D721Med (cell line): ENCODE data around the gene MDGA2.

Experiments used
- DNase-seq: peaks from one replicate; pipeline ENCODE4 v3.0.0; 2011; ENCODE audit warnings: low spot score; ENCODE audit not compliant: insufficient read length
- FAIRE-seq: peaks from 2 replicates; lab custom pipeline; 2011; peaks lifted over from hg19 to GRCh38; lab: Jason Lieb, UNC
- TF ChIP-seq, protein P1 (sequence below): IDR thresholded peaks from 2 replicates; pipeline ENCODE4 v1.5.1; 2012; ENCODE audit warnings: mild to moderate bottlenecking, control low read depth; ENCODE audit not compliant: insufficient read depth; ENCODE audit errors: missing control alignments

The MDGA2 gene

GRCh38 chr14:47102472-47102871 lies 572.9 kb downstream of the MDGA2 start:
- TF ChIP-seq, protein P1, sequence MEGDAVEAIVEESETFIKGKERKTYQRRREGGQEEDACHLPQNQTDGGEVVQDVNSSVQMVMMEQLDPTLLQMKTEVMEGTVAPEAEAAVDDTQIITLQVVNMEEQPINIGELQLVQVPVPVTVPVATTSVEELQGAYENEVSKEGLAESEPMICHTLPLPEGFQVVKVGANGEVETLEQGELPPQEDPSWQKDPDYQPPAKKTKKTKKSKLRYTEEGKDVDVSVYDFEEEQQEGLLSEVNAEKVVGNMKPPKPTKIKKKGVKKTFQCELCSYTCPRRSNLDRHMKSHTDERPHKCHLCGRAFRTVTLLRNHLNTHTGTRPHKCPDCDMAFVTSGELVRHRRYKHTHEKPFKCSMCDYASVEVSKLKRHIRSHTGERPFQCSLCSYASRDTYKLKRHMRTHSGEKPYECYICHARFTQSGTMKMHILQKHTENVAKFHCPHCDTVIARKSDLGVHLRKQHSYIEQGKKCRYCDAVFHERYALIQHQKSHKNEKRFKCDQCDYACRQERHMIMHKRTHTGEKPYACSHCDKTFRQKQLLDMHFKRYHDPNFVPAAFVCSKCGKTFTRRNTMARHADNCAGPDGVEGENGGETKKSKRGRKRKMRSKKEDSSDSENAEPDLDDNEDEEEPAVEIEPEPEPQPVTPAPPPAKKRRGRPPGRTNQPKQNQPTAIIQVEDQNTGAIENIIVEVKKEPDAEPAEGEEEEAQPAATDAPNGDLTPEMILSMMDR, result no peak
- no peak for FAIRE-seq
- DNase-seq, result no peak

DNA sequence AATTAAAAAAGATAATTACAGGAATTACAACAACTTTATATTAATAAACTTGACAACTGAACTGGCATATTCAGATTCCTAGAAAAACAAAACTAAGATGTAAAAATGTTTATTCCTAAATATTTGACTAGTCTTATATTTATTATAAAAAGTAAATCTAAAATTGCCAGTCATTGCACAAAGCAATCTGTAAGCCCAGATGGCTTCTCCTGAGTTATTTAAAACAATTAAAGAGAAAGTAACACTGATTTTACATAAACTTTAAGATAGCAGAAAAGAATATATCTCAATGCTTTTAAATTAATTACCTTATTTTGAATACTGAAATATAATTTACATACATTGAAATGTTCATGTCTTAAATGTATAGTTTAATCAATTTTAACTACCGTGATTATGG lies 589.7 kb downstream of the MDGA2 start:
- TF ChIP-seq, protein P1, result no peak
- no peak for FAIRE-seq
- no peak for DNase-seq

DNA sequence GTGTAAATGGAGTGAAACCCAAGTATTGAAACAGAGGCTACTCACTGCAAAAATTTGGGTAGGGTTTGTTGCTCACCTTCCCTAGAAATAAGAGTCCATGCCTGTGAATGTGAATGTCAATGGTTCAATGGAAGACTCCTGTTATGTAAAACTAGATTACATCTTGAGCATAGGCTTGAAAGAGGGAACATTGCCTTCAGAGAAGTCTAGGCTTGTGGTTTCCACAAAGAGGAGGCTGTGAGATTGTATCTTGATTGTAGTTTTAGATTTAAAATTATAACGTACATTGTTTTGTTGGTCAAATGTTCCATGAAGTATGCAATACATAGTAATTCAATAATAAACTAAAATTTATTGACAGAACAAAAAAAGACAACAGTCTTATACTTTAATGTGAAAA lies 610.1 kb downstream of the MDGA2 start:
- DNase-seq (no peak), FAIRE-seq (no peak)
- TF ChIP-seq, protein P1, result no peak

DNA sequence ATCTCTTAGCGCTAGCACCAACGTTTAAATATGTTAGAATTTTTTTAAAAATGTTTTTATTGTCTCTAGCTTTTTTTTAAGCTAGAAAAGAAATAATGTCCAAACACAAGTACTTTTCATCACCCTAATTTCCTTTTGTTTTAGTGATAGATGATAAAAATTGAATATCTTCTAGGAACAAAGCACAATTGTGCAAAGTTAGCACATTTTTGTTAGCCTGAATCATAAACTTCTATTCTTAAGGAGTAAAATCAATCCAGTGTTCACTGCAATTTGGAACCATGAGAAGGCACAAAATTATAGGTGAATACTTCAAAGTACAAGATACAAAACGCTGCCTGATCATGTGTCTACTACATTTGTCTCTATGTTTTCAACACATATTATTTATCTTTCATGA lies 615.4 kb downstream of the MDGA2 start:
- FAIRE-seq (no peak), DNase-seq (no peak)
- TF ChIP-seq, protein P1, result no peak

DNA sequence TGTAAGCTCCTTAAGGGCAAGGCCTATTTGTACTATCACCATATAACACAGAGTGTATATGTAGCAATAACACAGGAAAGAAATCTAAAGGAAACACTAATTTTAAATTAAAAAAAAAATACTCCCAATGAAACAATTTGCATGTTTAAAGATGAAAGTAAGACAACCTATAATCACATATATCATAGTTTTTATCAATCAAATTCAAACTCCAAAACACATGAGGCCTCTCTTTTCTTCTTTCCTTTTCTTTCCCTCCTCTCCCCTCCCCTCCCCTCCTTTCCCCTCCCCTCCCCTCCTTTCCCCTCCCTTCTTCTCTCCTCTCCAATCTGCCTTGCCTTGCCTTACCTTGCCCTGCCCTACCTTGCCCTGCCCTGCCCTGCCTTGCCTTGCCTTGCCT lies 618.0 kb downstream of the MDGA2 start:
- FAIRE-seq, result no peak
- DNase-seq, result no peak
- TF ChIP-seq, protein P1, result no peak

DNA sequence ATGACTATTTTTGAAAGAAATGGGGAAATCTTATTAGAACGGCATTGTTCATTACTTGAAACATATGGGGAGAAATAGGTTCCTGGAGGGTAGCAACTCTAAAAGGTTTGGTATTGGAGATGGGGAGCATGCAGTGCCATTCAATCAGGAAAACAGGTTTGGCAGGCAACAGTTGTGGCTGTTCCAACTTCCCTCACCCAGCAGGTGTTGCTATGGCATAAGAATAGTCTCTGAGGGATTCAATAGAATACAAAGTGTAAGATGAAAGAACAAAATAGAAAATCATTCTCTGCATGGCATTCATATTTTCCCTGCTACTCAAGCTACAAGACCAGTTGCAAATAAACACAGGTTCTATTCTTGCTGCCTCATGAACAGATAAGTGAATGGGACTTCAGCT lies 630.6 kb downstream of the MDGA2 start:
- FAIRE-seq (no peak), DNase-seq (no peak)

GRCh38 chr14:47040550-47040949 lies 634.9 kb downstream of the MDGA2 start:
- DNase-seq (no peak), FAIRE-seq (peak; percentile 53)
- TF ChIP-seq, protein P1, result peak; percentile 75

More for the DNA sequence above, 630.6 kb downstream of the MDGA2 start:
- TF ChIP-seq, protein P1, result peak; percentile 79
